LNCAP (cell line): Measurements from ENCODE around the gene INO80B.

ENCODE experiments used
- TF ChIP-seq, protein P1 (sequence below): fragments of 450-650 bp; IDR thresholded peaks from 2 replicates; pipeline ENCODE4 v1.5.1; 2017; ENCODE audit warnings: mild to moderate bottlenecking

The INO80B gene

DNA sequence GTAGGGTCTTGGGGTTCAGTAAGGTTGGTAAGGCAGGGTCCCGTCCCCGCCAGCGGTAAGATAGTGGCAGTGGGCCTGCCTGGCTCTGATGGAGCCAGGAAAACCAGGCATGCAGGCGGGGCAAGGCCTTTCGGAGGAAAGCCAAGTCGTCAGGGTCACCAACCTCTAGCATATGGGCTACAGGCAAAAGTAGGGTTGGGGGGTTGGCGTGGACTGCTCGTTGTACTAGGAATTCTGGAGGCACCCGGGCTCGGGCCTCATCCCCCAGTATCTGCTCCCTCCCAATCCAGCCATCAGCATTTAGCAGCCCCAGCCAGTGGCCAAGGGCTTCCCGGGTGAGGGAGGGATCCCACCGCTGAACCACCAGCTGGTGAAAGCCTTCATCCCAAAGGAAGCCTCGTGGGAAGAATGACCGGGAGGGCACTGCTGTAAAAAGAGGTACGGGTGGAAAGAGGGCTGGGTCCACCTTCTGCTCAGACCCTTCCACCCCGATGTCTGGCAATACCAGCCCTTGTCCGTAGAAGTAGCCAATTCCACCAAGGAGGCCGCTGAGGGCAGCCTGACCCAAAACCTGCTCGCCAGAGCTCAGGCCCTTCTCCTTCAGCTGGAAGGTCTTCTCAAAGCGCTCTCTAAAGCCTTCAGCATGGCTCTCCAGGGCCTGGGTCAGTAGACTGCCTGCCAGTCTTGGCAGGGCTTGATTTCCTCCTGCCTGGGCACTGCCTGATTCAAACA, 7.3 kb downstream of the INO80B start:
- TF ChIP-seq, protein P1, sequence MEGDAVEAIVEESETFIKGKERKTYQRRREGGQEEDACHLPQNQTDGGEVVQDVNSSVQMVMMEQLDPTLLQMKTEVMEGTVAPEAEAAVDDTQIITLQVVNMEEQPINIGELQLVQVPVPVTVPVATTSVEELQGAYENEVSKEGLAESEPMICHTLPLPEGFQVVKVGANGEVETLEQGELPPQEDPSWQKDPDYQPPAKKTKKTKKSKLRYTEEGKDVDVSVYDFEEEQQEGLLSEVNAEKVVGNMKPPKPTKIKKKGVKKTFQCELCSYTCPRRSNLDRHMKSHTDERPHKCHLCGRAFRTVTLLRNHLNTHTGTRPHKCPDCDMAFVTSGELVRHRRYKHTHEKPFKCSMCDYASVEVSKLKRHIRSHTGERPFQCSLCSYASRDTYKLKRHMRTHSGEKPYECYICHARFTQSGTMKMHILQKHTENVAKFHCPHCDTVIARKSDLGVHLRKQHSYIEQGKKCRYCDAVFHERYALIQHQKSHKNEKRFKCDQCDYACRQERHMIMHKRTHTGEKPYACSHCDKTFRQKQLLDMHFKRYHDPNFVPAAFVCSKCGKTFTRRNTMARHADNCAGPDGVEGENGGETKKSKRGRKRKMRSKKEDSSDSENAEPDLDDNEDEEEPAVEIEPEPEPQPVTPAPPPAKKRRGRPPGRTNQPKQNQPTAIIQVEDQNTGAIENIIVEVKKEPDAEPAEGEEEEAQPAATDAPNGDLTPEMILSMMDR, result no peak

DNA sequence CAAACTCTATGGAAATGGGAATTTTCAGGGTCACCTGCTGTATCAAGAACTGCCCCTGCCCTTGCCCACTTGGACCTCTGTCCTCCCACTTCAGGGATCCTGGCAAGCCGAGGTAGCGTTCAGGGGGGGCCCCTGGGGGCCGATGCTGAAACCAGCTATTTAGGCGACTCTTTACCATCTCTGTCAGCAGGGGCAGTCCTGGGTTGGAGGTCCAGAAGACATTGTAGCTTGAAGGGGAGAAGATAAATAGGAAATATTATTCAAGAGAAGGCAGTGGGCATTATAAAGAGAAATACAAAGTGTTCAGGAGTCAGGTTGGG, 7.9 kb downstream of the INO80B start:
- TF ChIP-seq, protein P1, result no peak

DNA sequence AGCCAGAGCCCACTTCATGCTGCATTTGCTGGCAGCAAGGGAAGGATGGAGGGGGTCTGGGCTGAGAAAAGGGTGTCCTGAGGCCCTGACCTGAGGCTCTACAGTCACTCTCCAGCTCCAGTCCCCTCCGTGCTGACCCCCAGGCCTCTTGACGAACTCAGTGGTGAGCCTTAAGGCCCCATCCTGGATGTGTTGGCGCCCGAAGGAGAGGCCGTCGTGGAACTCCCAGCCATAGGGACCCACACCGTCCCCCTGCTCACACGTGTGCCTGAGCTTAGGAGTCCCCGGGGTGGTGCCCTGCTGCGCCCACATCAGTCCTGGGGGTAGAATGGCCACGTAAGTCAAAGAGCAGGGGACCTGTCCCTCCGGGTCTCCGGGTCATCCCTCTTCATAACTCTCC, 9.5 kb downstream of the INO80B start:
- TF ChIP-seq, protein P1, result no peak

DNA sequence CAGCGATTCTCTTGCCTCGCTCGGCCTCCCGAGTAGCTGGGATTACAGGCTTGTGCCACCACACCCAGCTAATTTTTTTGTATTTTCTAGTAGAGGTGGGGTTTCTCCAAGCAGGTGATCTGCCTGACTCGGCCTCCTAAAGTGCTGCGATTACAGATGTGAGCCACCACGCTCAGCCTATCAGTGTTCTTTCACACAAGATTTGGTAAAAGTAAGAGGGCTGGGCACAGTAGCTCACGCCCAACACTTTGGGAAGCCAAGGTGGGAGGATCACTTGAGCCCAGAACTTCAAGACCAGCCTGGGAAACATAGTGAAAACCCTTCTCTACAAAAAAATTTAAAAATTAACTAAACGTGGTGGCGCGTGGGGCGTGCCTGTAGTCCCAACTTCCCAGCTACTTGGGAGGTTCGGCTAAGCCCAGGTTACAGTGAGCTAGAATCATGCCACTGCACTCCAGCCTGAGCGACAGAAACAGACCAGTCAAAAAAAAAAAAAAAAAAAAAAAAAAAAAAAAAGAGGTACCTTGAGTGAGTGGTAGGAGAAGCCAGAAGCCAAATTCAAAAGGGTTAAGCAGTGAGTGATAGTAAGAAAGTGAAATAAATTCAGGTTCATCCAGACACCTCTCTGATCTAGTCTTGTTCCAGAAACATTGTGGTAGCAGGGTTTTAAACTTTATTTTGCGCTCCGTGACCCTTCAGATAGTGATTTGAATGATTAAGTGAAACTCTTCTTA, 16.6 kb downstream of the INO80B start:
- TF ChIP-seq, protein P1, result no peak

DNA sequence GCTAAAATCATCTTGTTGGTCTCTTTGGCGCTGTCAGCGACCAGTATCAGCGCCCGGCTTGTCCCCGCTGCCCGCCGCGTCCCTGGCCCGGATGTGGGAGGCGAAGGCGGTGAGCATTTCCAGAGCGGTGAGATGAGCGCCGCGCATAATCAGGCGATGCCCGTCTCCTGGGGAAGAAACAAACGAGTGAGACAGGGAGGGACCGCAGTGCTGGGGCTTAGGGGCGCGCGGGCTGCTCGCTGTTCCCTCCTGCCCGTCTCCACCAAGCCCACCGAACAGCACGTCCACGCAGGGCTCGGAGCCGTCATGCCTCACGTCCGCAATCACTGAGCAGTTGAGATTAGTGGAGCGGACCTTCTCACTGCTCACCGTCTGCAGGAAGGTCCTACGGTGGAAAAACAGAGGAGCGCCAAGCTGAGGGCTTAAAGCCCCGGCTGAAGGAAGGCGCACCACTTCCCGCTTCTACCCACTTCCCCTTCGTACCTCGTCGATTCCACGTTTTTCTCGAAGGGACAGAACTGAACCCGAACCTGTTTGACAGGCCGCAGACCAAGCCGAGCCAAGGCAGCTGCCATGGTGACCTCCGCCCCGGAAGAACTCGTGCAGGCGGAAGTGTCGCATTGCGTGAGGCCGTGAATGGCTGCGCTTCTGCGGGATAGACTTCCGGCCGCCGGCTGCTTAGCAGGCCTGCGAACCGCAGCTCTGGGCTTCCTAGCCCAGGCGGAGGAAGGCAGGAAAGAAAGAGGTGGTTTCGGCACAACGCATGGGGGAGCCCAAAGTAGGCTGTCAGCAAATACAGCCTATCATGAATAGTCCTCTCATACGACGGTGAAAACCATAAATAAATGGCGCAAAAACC, 17.4 kb downstream of the INO80B start, which contains the start of gene MRPL53:
MRPL53 (minus strand) TSS at position 595 of the 859 bp plus-strand sequence; CDS start at position 575, 20 bp downstream.
- TF ChIP-seq, protein P1, result no peak

DNA sequence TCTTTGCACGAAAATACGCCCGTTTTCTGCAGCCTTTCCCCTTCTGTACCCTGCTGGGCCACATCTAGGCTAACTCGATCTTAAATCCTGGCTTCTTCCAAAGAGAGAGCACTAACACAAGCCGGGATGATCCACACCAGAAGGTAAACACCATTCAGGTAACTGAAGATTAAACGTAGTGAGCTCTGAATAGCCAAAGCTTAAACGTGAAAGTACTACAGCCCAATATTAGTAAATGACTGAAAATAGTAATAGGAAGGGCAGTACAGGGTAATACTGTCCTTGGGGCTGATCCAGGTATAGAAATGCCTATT, 18.0 kb downstream of the INO80B start:
- TF ChIP-seq, protein P1, result no peak

DNA sequence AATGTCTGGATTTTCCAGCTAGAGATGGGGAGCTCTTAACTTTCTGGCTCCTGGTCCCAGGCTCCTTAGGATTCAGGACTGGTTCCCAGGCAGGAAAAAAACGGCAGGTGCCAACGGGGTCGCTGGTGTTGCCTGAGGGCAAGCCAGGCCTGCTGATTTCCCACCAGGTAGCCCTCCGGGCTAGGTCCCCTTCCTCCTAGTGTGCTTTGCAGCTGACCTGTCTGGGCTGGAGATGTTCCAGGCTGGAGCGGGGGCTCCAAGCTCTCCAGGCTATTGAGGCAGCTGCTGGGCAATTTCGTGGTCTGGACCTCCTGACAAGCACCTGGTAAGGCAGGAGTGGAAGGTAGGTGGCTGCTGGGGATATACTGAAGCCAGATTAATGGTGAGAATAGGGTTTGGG, 19.6 kb downstream of the INO80B start:
- TF ChIP-seq, protein P1, result no peak
